Measurements from ENCODE around the gene SLC18B1.

SLC18B1 gene

GRCh38 chr6:132813173-132813856, 14.9 kb upstream of the SLC18B1 start:
- H3K4me3 ChIP-seq (ENCODE audit: low read length), result peak overlapping the region; percentile 89
- TF ChIP-seq ZNF274 (IDR thresholded peaks at IDR 0.05; ENCODE audit: low read depth, low read length), result no peak

GRCh38 chr6:132812756-132813172, 14.3 kb upstream of the SLC18B1 start:
- peak overlapping the region; percentile 89 for H3K4me3 ChIP-seq (ENCODE audit: low read length)
- no peak for TF ChIP-seq ZNF274 (IDR thresholded peaks at IDR 0.05; ENCODE audit: low read depth, low read length)

GRCh38 chr6:132812255-132812732, 13.9 kb upstream of the SLC18B1 start:
- no peak for TF ChIP-seq ZNF274 (IDR thresholded peaks at IDR 0.05; ENCODE audit: low read depth, low read length)
- H3K4me3 ChIP-seq (ENCODE audit: low read length), result peak overlapping the region; percentile 89; the same call in 1 of the 2 replicates

GRCh38 chr6:132811276-132811675, 12.8 kb upstream of the SLC18B1 start:
- no peak overlapping the region for H3K4me3 ChIP-seq (ENCODE audit: low read length)
- TF ChIP-seq ZNF274 (IDR thresholded peaks at IDR 0.05; ENCODE audit: low read depth, low read length), result no peak

GRCh38 chr6:132805548-132805947, 7.1 kb upstream of the SLC18B1 start:
- no peak for TF ChIP-seq ZNF274 (IDR thresholded peaks at IDR 0.05; ENCODE audit: low read depth, low read length)
- no peak overlapping the region for H3K4me3 ChIP-seq (ENCODE audit: low read length)

GRCh38 chr6:132804251-132804650, 5.8 kb upstream of the SLC18B1 start:
- TF ChIP-seq ZNF274 (IDR thresholded peaks at IDR 0.05; ENCODE audit: low read depth, low read length), result no peak
- H3K4me3 ChIP-seq (ENCODE audit: low read length), result no peak overlapping the region

- no peak overlapping the region for H3K4me3 ChIP-seq (ENCODE audit: low read length)
- no peak for TF ChIP-seq ZNF274 (IDR thresholded peaks at IDR 0.05; ENCODE audit: low read depth, low read length)
Measured at GRCh38 chr6:132800656-132801055, 2.2 kb upstream of the SLC18B1 start.

- peak overlapping the region; percentile 70 for H3K4me3 ChIP-seq (ENCODE audit: low read length)
- no peak for TF ChIP-seq ZNF274 (IDR thresholded peaks at IDR 0.05; ENCODE audit: low read depth, low read length)
Measured at GRCh38 chr6:132798869-132799538, 567 bp upstream of the SLC18B1 start.

GRCh38 chr6:132795461-132795860, 3.0 kb downstream of the SLC18B1 start:
- no peak for TF ChIP-seq ZNF274 (IDR thresholded peaks at IDR 0.05; ENCODE audit: low read depth, low read length)
- H3K4me3 ChIP-seq (ENCODE audit: low read length), result no peak overlapping the region

- H3K4me3 ChIP-seq (ENCODE audit: low read length), result no peak overlapping the region
- no peak for TF ChIP-seq ZNF274 (IDR thresholded peaks at IDR 0.05; ENCODE audit: low read depth, low read length)
Measured at GRCh38 chr6:132792510-132792909, 5.9 kb downstream of the SLC18B1 start.

- no peak for TF ChIP-seq ZNF274 (IDR thresholded peaks at IDR 0.05; ENCODE audit: low read depth, low read length)
- no peak overlapping the region for H3K4me3 ChIP-seq (ENCODE audit: low read length)
Measured at GRCh38 chr6:132790450-132790849, 8.0 kb downstream of the SLC18B1 start.

- no peak for TF ChIP-seq ZNF274 (IDR thresholded peaks at IDR 0.05; ENCODE audit: low read depth, low read length)
- no peak overlapping the region for H3K4me3 ChIP-seq (ENCODE audit: low read length)
Measured at GRCh38 chr6:132789396-132789776, 9.1 kb downstream of the SLC18B1 start.

GRCh38 chr6:132788658-132789395, 9.6 kb downstream of the SLC18B1 start:
- no peak for TF ChIP-seq ZNF274 (IDR thresholded peaks at IDR 0.05; ENCODE audit: low read depth, low read length)
- H3K4me3 ChIP-seq (ENCODE audit: low read length), result no peak overlapping the region

- TF ChIP-seq ZNF274 (IDR thresholded peaks at IDR 0.05; ENCODE audit: low read depth, low read length), result no peak
- H3K4me3 ChIP-seq (ENCODE audit: low read length), result no peak overlapping the region
Measured at GRCh38 chr6:132785936-132786335, 12.5 kb downstream of the SLC18B1 start.
